ENCODE measurements around the gene PTPRQ.

- TF ChIP-seq, protein P1, sequence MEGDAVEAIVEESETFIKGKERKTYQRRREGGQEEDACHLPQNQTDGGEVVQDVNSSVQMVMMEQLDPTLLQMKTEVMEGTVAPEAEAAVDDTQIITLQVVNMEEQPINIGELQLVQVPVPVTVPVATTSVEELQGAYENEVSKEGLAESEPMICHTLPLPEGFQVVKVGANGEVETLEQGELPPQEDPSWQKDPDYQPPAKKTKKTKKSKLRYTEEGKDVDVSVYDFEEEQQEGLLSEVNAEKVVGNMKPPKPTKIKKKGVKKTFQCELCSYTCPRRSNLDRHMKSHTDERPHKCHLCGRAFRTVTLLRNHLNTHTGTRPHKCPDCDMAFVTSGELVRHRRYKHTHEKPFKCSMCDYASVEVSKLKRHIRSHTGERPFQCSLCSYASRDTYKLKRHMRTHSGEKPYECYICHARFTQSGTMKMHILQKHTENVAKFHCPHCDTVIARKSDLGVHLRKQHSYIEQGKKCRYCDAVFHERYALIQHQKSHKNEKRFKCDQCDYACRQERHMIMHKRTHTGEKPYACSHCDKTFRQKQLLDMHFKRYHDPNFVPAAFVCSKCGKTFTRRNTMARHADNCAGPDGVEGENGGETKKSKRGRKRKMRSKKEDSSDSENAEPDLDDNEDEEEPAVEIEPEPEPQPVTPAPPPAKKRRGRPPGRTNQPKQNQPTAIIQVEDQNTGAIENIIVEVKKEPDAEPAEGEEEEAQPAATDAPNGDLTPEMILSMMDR (conservative IDR thresholded peaks at IDR 0.05) = no peak
- no peak for TF ChIP-seq EZH2 (IDR thresholded peaks at IDR 0.05; ENCODE audit: low read depth)
Observed at GRCh38 chr12:80659512-80660063, 215.6 kb downstream of the PTPRQ start.

All from PC-9 (cell line).